ENCODE data around the gene BOLA2B.
"Not testable (repeated sequence)": the region's sequence is repeated elsewhere in the genome, so short reads cannot be mapped to it uniquely, and the experiment has no call there.

BOLA2B gene

GRCh38 chr16:30184096-30184890, 9.2 kb downstream of the BOLA2B start:
- peak in 2 of 4 experiments; percentile 66 for DNase-seq

DNA sequence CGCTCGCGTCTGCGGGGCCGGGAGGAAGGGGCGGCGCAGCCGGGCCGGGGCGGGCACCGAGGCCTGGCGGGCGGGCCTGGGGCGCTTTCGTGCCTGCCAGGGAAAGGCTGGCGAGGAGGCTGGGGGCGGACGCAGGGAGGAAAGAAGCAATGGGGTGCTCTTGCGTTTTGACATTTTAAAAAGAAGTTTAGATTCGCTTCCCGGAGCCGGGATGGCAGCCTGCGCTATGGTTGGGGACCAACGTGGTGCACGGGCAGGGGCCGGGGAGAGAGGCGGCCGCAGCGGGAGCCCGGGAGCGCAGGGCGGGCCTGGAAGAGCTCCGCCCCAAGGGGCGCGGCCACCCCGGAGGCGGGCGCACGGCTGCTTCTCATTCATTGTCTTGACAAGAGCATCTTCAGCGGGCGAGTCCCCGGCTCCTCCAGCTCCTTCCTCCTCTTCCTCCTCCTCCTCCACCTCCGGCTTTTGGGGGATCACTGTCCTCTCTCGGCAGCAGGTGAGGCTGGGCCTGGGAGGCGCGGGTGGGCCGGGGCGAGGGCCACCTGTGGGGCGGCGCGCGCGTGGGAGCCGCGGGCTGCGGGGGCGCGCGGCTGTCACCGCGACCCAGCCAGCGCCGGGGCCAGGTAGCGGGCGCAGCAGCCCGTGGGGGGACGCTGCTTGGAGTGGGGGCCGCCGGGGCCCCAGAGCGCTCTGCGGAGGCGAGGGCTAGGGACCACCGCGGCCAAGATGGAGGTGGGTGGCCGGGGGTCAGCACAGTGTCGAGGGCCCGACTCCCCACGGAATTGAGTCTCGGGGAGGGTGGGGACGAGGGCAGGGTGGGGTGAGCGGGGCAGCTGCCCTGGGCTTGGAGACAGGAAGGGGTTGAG, 10.0 kb downstream of the BOLA2B start, which contains the start of gene CORO1A:
TSS of gene CORO1A (plus strand) at position 370 of the 863 bp plus-strand sequence. CDS start 1,608 bp downstream, outside the sequence.
- DNase-seq = peak; percentile 33 to 78 (median 64)

GRCh38 chr16:30180741-30181140, 12.7 kb downstream of the BOLA2B start:
- no peak for DNase-seq

- no peak for DNase-seq
Observed at GRCh38 chr16:30179931-30180330, 13.5 kb downstream of the BOLA2B start.

DNA sequence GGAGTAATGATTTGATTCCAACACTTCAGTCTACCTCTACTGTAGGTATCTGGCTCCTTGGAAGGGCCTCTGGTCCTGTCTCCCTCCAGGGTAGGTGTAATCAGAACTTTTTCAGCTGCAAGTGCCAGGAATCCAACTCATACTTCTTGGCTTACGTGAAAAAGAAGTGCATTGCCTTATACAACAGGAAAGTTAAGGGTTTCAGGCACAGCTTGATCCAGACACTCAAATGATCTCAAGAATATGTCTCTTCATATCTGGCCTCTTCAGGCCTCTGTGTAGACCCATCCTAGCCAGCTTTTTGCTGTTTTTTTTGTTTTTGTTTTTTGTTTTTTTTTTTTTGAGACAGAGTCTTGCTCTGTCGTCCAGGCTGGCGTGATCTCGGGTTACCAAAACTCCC, 14.3 kb downstream of the BOLA2B start:
- no peak for DNase-seq

DNA sequence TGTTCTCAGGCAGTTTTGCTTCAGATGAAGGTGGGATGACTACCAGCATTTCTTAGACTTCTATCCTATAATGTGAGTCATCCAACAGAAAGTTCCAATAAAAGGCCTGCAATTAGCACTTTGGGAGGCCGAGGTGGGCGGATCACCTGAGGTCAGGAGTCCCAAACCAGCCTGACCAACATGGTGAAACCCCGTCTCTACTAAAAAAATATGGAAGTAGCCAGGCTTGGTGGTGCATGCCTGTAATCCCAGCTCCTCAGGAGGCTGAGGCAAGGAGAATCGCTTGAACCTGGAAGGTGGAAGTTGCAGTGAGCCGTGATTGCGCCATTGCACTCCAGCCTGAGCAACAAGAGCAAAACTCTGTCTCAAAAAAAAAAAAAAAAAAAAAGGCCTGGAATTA, 16.6 kb downstream of the BOLA2B start:
- not testable (repeated sequence) for DNase-seq

DNA sequence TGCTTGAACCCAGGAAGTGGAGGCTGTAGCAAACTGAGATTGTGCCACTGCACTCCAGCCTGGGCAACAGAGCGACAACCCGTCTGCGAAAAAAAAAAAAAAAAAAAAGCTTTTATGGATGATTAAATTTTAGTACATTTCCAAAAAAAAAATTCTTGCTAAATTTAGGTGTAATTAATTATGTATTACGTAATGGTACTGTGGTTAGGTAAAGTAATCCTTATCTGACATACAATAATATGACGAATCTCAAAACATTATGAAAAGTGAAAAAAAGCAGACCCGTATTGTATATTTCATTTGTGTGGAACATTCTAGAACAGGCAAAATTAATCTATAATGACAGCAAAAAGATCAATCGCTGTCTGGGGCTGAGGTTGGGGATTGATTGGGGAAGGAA, 20.4 kb downstream of the BOLA2B start:
- DNase-seq = no peak

DNA sequence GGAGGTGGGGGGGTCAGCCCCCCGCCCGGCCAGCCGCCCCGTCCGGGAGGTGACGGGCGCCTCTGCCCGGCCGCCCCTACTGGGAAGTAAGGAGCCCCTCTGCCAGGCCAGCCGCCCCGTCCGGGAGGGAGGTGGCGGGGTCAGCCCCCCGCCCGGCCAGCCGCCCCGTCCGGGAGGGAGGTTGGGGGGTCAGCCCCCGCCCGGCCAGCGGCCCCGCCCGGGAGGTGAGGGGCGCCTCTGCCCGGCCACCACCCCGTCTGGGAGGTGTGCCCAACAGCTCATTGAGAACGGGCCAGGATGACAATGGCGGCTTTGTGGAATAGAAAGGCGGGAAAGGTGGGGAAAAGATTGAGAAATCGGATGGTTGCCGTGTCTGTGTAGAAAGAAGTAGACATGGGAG, 23.3 kb downstream of the BOLA2B start:
- not testable (repeated sequence) for DNase-seq

DNA sequence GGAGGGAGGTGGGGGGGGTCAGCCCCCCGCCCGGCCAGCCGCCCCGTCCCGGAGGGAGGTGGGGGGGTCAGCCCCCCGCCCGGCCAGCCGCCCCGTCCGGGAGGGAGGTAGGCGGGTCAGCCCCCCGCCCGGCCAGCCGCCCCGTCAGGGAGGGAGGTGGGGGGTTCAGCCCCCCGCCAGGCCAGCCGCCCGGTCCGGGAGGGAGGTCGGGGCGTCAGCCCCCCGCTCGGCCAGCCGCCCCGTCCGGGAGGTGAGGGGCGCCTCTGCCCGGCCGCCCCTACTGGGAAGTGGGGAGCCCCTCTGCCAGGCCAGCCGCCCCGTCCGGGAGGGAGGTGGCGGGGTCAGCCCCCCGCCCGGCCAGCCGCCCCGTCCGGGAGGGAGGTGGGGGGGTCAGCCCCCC, 24.1 kb downstream of the BOLA2B start:
- not testable (repeated sequence) for DNase-seq

DNA sequence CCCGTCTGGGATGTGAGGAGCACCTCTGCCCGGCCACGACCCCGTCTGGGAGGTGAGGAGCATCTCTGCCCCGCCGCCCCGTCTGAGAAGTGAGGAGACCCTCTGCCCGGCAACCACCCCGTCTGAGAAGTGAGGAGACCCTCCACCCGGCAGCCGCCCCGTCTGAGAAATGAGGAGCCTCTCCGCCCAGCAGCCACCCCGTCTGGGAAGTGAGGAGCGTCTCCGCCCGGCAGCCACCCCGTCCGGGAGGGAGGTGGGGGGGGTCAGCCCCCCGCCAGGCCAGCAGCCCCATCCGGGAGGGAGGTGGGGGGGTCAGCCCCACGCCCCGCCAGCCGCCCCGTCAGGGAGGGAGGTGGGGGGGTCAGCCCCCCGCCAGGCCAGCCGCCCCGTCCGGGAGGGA, 24.7 kb downstream of the BOLA2B start:
- not testable (repeated sequence) for DNase-seq

GRCh38 chr16:30166202-30166902, 27.1 kb downstream of the BOLA2B start:
- DNase-seq = no peak

- no peak for DNase-seq
Observed at GRCh38 chr16:30163538-30163937, 29.9 kb downstream of the BOLA2B start.

GRCh38 chr16:30157214-30157613, 36.3 kb downstream of the BOLA2B start:
- no peak for DNase-seq

- no peak for DNase-seq
Observed at GRCh38 chr16:30155188-30155587, 38.3 kb downstream of the BOLA2B start.

GRCh38 chr16:30152517-30152916, 40.9 kb downstream of the BOLA2B start:
- DNase-seq = no peak

GRCh38 chr16:30151091-30151490, 42.4 kb downstream of the BOLA2B start:
- DNase-seq = no peak

DNA sequence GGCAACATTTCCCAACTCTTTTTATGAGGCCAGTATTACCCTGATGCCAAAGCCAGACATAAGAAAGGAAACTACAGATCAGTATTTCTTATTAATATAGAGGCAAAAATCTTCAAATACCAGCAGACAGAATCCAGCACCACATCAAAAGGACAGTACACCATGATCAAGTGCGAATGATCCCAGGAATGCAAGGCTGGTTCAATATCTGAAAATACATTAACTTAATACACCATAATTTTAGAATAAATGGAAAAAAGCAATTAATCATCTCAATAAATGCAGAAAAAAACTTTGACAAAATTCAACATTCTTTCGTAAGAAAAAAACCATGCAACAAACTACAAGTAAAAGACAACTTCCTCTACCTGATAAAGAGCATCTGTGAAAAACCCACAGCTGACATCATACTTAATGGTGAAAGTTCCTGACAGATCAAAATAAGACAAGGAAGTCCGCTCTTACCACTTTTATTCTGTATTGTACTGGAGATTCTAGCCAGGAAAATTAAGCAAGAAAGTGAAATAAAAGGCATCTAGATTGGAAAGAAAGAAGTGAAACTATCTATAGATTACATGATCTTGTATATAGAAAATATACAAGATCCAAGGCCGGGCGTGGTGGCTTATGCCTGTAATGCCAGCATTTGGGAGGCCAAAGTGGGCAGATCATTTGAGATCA, 44.1 kb downstream of the BOLA2B start:
- DNase-seq = no peak

DNA sequence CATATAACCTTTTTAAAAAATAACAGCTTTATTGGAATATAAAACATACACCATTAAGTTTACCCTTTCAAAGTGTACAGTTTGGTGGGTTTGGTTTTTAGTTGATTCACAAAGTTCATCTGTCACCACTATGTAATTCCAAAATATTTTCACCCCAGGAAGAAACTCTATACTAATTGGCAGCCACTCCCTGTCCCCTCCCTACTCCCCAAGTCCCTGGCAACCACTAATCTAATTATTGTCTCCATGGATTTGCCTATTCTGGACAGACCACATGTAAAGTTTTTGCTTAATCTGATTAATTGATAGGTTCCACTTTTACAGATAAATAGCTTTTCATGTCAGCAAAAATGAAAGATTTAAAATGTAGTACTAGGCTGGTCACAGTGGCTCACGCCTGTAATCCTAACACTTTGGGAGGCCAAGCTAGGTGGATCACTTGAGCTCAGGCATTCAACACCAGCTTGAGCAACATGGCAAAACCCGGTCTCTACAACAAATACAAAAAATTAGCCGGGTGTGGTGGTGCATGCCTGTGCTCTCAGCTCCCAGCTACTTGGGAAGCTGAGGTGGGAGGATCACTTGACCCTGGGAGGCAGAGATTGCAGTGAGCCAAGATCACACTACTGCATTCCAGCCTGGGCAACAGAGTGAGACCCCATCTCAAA, 45.5 kb downstream of the BOLA2B start:
- DNase-seq = no peak

DNA sequence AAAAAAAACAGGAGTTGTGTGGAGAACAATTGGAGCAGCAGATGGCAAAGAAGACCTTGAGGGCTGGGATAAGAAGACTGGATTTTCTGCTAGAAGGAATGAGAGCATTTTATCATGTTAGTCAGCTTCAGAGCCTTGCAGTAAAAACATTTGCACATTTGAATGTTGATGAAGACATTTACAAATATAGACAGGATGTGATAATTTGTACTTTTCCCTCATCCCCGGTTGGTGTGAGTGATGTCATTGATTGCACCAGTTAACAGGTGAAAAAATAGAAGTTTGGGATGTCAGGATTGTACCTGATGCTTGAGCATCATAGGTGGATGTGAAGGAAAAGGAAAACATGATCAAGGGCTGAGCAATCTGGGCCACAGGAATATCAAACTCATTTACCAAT, 47.8 kb downstream of the BOLA2B start:
- no peak for DNase-seq

DNA sequence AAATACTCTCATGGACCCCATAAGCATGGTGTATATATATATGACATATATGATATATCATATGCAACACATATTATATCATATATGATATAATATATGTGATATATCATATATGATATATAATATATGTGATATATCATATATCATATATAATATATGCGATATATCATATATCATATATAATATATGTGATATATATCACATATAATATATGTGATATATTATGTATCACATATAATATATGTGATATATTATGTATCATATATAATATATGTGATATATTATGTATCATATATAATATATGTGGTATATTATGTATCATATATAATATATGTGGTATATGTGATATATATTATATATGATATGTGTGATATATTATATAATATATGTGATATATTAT, 48.5 kb downstream of the BOLA2B start:
- DNase-seq = no peak

DNA sequence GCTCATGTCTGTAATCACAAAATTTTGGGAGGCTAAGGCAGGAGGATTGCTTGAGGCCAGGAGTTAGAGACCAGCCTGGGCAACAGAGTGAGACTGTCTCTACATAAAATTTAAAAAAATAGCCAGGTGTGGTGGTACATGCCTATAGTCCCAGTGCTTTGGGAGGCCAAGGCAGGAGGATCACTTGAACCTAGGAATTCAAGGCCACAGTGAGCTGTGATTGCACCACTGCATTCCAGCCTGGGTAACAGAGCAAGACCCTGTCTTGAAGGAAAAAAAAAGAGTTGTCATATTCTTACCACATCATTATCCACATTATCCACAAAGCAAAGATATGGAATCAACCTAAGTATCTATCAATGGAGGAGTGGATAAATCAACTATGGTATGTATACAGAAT, 49.4 kb downstream of the BOLA2B start:
- no peak for DNase-seq

GRCh38 chr16:30143347-30143702, 50.1 kb downstream of the BOLA2B start:
- no peak for DNase-seq

Data from activated naive CD4-positive, alpha-beta T cell (primary cell).